PC-3 (cell line): ENCODE data around the gene GXYLT2. TPM values are rescaled to one million over a fixed set of nuclear protein-coding genes. Genes with fewer than 3 reads are reported as not detected.

ENCODE experiments used
- ATAC-seq: fragments of 200-7000 bp; cut with Tn5 transposase; 2 replicates; pipeline ENCODE4 v1.9.1; 2020; ENCODE audit warnings: mild to moderate bottlenecking, moderate library complexity
- BruUV-seq: library from RNA; stranded (reverse); fragments of 400-500 nt; replicated peaks from 2 replicates; lab custom pipeline; 2021; lab: Mats Ljungman, UMichigan
- CTCF ChIA-PET: fragments of 300-600 bp; sonication (Branson Sonifier 250); formaldehyde crosslinking; loops from one replicate; lab custom pipeline; 2022; ENCODE audit warnings: antibody characterized with exemption; lab: Charles Lee
- POLR2A ChIA-PET: fragments of 300-600 bp; sonication (Branson Sonifier 250); formaldehyde crosslinking; loops from one replicate; lab custom pipeline; 2022; ENCODE audit warnings: antibody characterized with exemption; ENCODE audit not compliant: unreplicated experiment; lab: Charles Lee
- DNase-seq: peaks from one replicate; pipeline ENCODE4 v3.0.0-alpha.2; 2015
- H2AFZ ChIP-seq: fragments of 300-600 bp; sonication (generic); 2 replicates; pipeline ENCODE4 v1.6.0; 2016; ENCODE audit warnings: antibody characterized with exemption, low read length
- H3F3A ChIP-seq: fragments of 300-600 bp; sonication (generic); one replicate; pipeline ENCODE4 v1.6.0; 2017; ENCODE audit warnings: antibody characterized with exemption, low read length, control low read depth, mild to moderate bottlenecking; ENCODE audit not compliant: unreplicated experiment
- H3K27ac ChIP-seq: fragments of 300-600 bp; sonication (generic); 2 replicates; pipeline ENCODE4 v1.5.1; 2016; ENCODE audit warnings: mild to moderate bottlenecking, low read length
- H3K27me3 ChIP-seq: fragments of 300-600 bp; sonication (generic); 2 replicates; pipeline ENCODE4 v1.6.1; 2016; ENCODE audit warnings: low read length, mixed read lengths
- H3K36me3 ChIP-seq: fragments of 300-600 bp; sonication (generic); 2 replicates; pipeline ENCODE4 v1.6.1; 2016; ENCODE audit warnings: low read depth, mixed run types, low read length, mixed read lengths
- H3K4me1 ChIP-seq: fragments of 300-600 bp; sonication (generic); 2 replicates; pipeline ENCODE4 v1.5.1; 2016; ENCODE audit warnings: low read length; ENCODE audit not compliant: insufficient read depth
- H3K4me2 ChIP-seq: fragments of 300-600 bp; sonication (generic); 2 replicates; pipeline ENCODE4 v1.6.0; 2016; ENCODE audit warnings: low read length
- H3K4me3 ChIP-seq: fragments of 300-600 bp; sonication (generic); 2 replicates; pipeline ENCODE4 v1.5.1; 2016; ENCODE audit warnings: mild to moderate bottlenecking, low read length, mixed read lengths
- H3K79me2 ChIP-seq: fragments of 300-600 bp; sonication (generic); 2 replicates; pipeline ENCODE4 v1.6.1; 2017; ENCODE audit warnings: low read length, mixed read lengths
- H3K9ac ChIP-seq: fragments of 300-600 bp; sonication (generic); 2 replicates; pipeline ENCODE4 v1.6.0; 2016; ENCODE audit warnings: mild to moderate bottlenecking, low read length
- H3K9me2 ChIP-seq: fragments of 300-600 bp; sonication (generic); replicated peaks from 2 replicates; pipeline ENCODE4 v1.6.1; 2016; ENCODE audit warnings: mixed run types, low read length, mixed read lengths
- H3K9me3 ChIP-seq: fragments of 300-600 bp; sonication (generic); 2 replicates; pipeline ENCODE4 v1.6.1; 2016; ENCODE audit warnings: low read length, mixed read lengths
- H4K20me1 ChIP-seq: fragments of 300-600 bp; sonication (generic); 2 replicates; pipeline ENCODE4 v1.6.1; 2016; ENCODE audit warnings: low read length, mixed read lengths
- EZH2 ChIP-seq: fragments of 300-600 bp; sonication (generic); IDR thresholded peaks from one replicate; pipeline ENCODE4 v1.6.1; 2017; ENCODE audit warnings: antibody characterized with exemption, mild to moderate bottlenecking, low read length; ENCODE audit not compliant: unreplicated experiment
- EZH2phosphoT487 ChIP-seq: fragments of 300-600 bp; sonication (generic); IDR thresholded peaks from 2 replicates; pipeline ENCODE4 v1.6.1; 2018; ENCODE audit warnings: mild to moderate bottlenecking, antibody characterized with exemption, low read length, borderline replicate concordance
- intact Hi-C: fragments of 100-400 bp; cut with micrococcal nuclease; formaldehyde crosslinking; loops from 2 replicates; pipeline ENCODE4 v1.9.0; 2023
- total RNA-seq: library from RNA; depleted of rRNA; stranded (reverse); fragments of >200 nt; gene quantifications from 2 replicates; pipeline ENCODE4 v1.2.3, GENCODE V29; 2014
- TF ChIP-seq, protein P1 (sequence below): fragments of 300-600 bp; sonication (generic); conservative IDR thresholded peaks from 2 replicates; pipeline ENCODE4 v1.5.1; 2017; ENCODE audit warnings: antibody characterized with exemption, low read depth, mild to moderate bottlenecking, low read length

The GXYLT2 gene
- total RNA-seq, 1 experiment from 2014 or later, result 12.6 TPM

DNA sequence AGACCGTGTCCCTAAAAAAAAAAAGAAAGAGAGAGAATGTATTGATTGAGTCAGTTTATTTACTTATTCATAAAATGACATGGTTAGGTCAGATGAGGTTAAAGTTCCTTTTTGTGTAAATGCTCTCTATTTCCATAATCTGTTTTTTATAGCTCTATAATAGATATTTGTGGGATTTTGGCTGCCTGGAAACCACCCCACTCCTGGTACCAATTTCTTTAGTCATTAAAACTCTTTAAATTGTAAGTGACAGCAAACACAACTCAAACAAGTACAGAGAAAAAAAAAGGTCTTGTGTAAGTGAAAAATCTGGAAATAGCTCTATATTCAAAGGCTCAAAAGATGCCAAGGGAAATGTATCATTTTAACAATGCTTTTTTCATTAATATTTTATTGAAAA lies 97.7 kb downstream of the GXYLT2 start:
- BruUV-seq, result no TSS peak
- no peak for DNase-seq
- ChIA-PET POLR2A (no interaction called here), CTCF (no interaction called here)
- Histone ChIP-seq H3K36me3 (no peaks in the 10 kb centered on the region), H3F3A (no peaks in the 10 kb centered on the region), H3K9ac (no peak overlapping the region), H3K4me3 (no peak overlapping the region), H3K27ac (no peak overlapping the region), H3K9me3 (peaks cover 11% of the 10 kb centered on the region; the same call in 1 of the 2 replicates), H4K20me1 (no peaks in the 10 kb centered on the region), H3K4me1 (no peaks in the 10 kb centered on the region), H3K4me2 (no peak overlapping the region), H3K9me2 (no peaks in the 10 kb centered on the region), H3K79me2 (no peaks in the 10 kb centered on the region), H3K27me3 (no peaks in the 10 kb centered on the region), H2AFZ (no peak overlapping the region)
- TF ChIP-seq EZH2 (no peak), EZH2phosphoT487 (no peak)
- TF ChIP-seq, protein P1, sequence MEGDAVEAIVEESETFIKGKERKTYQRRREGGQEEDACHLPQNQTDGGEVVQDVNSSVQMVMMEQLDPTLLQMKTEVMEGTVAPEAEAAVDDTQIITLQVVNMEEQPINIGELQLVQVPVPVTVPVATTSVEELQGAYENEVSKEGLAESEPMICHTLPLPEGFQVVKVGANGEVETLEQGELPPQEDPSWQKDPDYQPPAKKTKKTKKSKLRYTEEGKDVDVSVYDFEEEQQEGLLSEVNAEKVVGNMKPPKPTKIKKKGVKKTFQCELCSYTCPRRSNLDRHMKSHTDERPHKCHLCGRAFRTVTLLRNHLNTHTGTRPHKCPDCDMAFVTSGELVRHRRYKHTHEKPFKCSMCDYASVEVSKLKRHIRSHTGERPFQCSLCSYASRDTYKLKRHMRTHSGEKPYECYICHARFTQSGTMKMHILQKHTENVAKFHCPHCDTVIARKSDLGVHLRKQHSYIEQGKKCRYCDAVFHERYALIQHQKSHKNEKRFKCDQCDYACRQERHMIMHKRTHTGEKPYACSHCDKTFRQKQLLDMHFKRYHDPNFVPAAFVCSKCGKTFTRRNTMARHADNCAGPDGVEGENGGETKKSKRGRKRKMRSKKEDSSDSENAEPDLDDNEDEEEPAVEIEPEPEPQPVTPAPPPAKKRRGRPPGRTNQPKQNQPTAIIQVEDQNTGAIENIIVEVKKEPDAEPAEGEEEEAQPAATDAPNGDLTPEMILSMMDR, result no peak
- intact Hi-C loops, result no loop called here
- ATAC-seq, result no peak

DNA sequence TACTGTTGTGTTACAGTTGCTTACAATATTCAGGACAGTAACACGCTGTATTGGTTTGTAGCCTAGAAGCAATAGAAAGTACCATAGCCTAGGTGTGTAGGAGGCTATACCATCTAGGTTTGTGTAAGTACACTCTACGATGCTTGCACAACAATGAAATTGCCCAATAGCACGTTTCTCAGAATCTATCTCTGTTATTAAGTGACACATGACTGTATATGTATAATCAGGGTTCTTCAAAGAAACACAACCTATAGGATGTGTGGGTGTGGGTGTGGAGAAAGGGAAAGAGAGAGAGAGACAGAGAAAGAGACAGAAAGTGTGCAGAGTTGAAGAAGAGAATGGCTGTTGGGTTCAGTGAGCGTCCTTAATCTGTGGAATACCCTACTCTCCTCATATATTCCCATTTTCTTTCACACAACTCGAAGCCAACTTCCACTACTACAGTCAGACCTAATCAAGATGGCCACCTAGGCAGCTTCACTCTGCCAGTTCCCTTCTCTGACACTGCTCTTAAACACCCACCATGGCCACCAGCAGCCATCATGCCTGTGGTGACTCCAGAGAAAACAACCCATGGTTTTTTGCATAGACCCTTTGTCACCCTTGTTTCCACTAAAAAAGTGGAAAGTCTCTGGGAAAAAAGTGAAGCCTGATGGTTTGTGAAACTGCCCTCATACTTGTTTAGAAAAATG lies 103.0 kb downstream of the GXYLT2 start:
- no peaks in the 10 kb centered on the region for H3K27me3 ChIP-seq
- no TSS peak for BruUV-seq
- H3K4me3 ChIP-seq, result no peak overlapping the region
- no peaks in the 10 kb centered on the region for H3K79me2 ChIP-seq
- no peaks in the 10 kb centered on the region for H4K20me1 ChIP-seq
- H3K36me3 ChIP-seq, result no peaks in the 10 kb centered on the region
- no peaks in the 10 kb centered on the region for H3K4me1 ChIP-seq
- POLR2A ChIA-PET, result no interaction called here
- no peak overlapping the region for H3K4me2 ChIP-seq
- 0 out of 2 replicates have a peak overlapping the region, but pooled peaks have one; percentile 1 for H2AFZ ChIP-seq
- DNase-seq (no peak), ATAC-seq (no peak)
- no peak overlapping the region for H3K27ac ChIP-seq
- intact Hi-C loops, result no loop called here
- no peak overlapping the region for H3K9ac ChIP-seq
- TF ChIP-seq, protein P1, result no peak
- no peak for TF ChIP-seq EZH2phosphoT487
- TF ChIP-seq EZH2, result no peak
- no peaks in the 10 kb centered on the region for H3K9me2 ChIP-seq
- CTCF ChIA-PET, result no interaction called here
- 0 out of 2 replicates have a peak, but pooled peaks cover 5% of the 10 kb centered on the region for H3K9me3 ChIP-seq
- H3F3A ChIP-seq, result no peaks in the 10 kb centered on the region

DNA sequence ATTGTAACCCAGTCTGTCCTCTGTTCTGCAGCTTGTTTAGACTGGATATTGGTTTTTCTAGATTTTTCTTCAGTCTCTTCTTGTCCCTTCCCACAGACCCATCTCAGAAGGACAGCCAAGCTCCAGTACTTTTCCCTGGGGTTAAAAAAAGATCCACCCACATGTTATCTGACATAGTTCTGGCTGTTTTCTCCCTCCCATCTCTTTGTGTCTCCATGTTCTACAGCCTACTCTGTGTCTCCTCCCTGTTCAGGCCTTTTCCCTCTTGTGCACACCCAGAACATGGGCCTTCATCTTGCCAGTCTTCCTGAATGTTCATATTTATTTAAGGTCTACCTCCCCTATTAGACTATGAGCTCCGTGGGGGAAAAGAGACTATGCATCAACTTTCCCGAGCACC lies 103.7 kb downstream of the GXYLT2 start:
- H3K9me2 ChIP-seq, result no peaks in the 10 kb centered on the region
- no peaks in the 10 kb centered on the region for H3K79me2 ChIP-seq
- no peaks in the 10 kb centered on the region for H3K36me3 ChIP-seq
- no peak for DNase-seq
- H3K27me3 ChIP-seq, result no peaks in the 10 kb centered on the region
- H4K20me1 ChIP-seq, result no peaks in the 10 kb centered on the region
- no peak overlapping the region for H3K9ac ChIP-seq
- peaks cover 4% of the 10 kb centered on the region for H3K4me1 ChIP-seq
- TF ChIP-seq EZH2, result no peak
- TF ChIP-seq, protein P1, result no peak
- no peak for TF ChIP-seq EZH2phosphoT487
- H2AFZ ChIP-seq, result no peak overlapping the region
- H3K9me3 ChIP-seq, result no peaks in the 10 kb centered on the region
- H3K4me3 ChIP-seq, result no peak overlapping the region
- ChIA-PET POLR2A (no interaction called here), CTCF (no interaction called here)
- no peak overlapping the region for H3K27ac ChIP-seq
- H3K4me2 ChIP-seq, result no peak overlapping the region
- intact Hi-C loops, result no loop called here
- ATAC-seq, result no peak
- H3F3A ChIP-seq, result no peaks in the 10 kb centered on the region
- BruUV-seq, result no TSS peak
